ENCODE data around the gene APBA2.

APBA2 gene

GRCh38 chr15:28986726-28987125 lies 101.0 kb downstream of the APBA2 start:
- Mint-ChIP-seq H3K27me3 (ENCODE audit: low read depth) (no peaks in the 10 kb centered on the region), H3K4me3 (no peak overlapping the region), H3K27ac (no peak overlapping the region), H3K4me1 (peaks cover 24% of the 10 kb centered on the region), H3K9me3 (peaks cover 3% of the 10 kb centered on the region), H3K36me3 (ENCODE audit: low read depth) (peaks cover 4% of the 10 kb centered on the region)
- no peak for TF ChIP-seq CTCF (IDR thresholded peaks at IDR 0.05; ENCODE audit: unreplicated experiment in 3 of 3)

- peaks cover 4% of the 10 kb centered on the region for H3K36me3 Mint-ChIP-seq (ENCODE audit: low read depth)
- peaks cover 24% of the 10 kb centered on the region for H3K4me1 Mint-ChIP-seq
- no peak overlapping the region for H3K27ac Mint-ChIP-seq
- TF ChIP-seq CTCF (IDR thresholded peaks at IDR 0.05; ENCODE audit: unreplicated experiment in 3 of 3) = no peak
- H3K4me3 Mint-ChIP-seq = no peak overlapping the region
- peaks cover 3% of the 10 kb centered on the region for H3K9me3 Mint-ChIP-seq
- no peaks in the 10 kb centered on the region for H3K27me3 Mint-ChIP-seq (ENCODE audit: low read depth)
Measured at GRCh38 chr15:28987337-28987736, 101.6 kb downstream of the APBA2 start.

GRCh38 chr15:28989239-28989830 lies 103.6 kb downstream of the APBA2 start:
- Mint-ChIP-seq H3K4me3 (no peak overlapping the region), H3K27ac (no peak overlapping the region), H3K9me3 (peaks cover 3% of the 10 kb centered on the region), H3K36me3 (ENCODE audit: low read depth) (peaks cover 4% of the 10 kb centered on the region), H3K4me1 (peaks cover 38% of the 10 kb centered on the region), H3K27me3 (ENCODE audit: low read depth) (peaks cover 4% of the 10 kb centered on the region)
- no peak for TF ChIP-seq CTCF (IDR thresholded peaks at IDR 0.05; ENCODE audit: unreplicated experiment in 3 of 3)

- Mint-ChIP-seq H3K36me3 (ENCODE audit: low read depth) (peaks cover 4% of the 10 kb centered on the region), H3K27me3 (ENCODE audit: low read depth) (peaks cover 4% of the 10 kb centered on the region), H3K27ac (no peak overlapping the region), H3K4me3 (no peak overlapping the region), H3K4me1 (peaks cover 36% of the 10 kb centered on the region), H3K9me3 (peaks cover 3% of the 10 kb centered on the region)
- no peak for TF ChIP-seq CTCF (IDR thresholded peaks at IDR 0.05; ENCODE audit: unreplicated experiment in 3 of 3)
Measured at GRCh38 chr15:28989896-28990295, 104.1 kb downstream of the APBA2 start.

- Mint-ChIP-seq H3K27me3 (ENCODE audit: low read depth) (peaks cover 4% of the 10 kb centered on the region), H3K4me3 (no peak overlapping the region), H3K4me1 (peaks cover 31% of the 10 kb centered on the region), H3K36me3 (ENCODE audit: low read depth) (peaks cover 4% of the 10 kb centered on the region), H3K27ac (no peak overlapping the region), H3K9me3 (peaks cover 3% of the 10 kb centered on the region)
- TF ChIP-seq CTCF (IDR thresholded peaks at IDR 0.05; ENCODE audit: unreplicated experiment in 3 of 3) = no peak
Measured at GRCh38 chr15:28990390-28990789, 104.6 kb downstream of the APBA2 start.
